IMR-90 (cell line): ENCODE results near the gene ZNF514.

ENCODE experiments used
- BHLHE40 ChIP-seq: fragments of 150-350 bp; IDR thresholded peaks from 2 replicates; pipeline ENCODE4 v1.6.1; 2016; ENCODE audit warnings: mild to moderate bottlenecking, low read depth, low read length
- CEBPB ChIP-seq: IDR thresholded peaks from 2 replicates; pipeline ENCODE4 v1.6.1; 2012; ENCODE audit warnings: low read depth, low read length, improper control_type of control experiment
- CHD1 ChIP-seq: IDR thresholded peaks from 2 replicates; pipeline ENCODE4 v1.6.1; 2012; ENCODE audit warnings: low read depth, low read length, improper control_type of control experiment
- CTCF ChIP-seq: conservative IDR thresholded peaks from 2 replicates; pipeline ENCODE4 v1.5.1; 2012; ENCODE audit warnings: mild to moderate bottlenecking, low read depth, low read length, improper control_type of control experiment
- MAFK ChIP-seq: IDR thresholded peaks from 2 replicates; pipeline ENCODE4 v1.6.1; 2012; ENCODE audit warnings: low read depth, low read length, improper control_type of control experiment
- MXI1 ChIP-seq: IDR thresholded peaks from 2 replicates; pipeline ENCODE4 v1.6.1; 2012; ENCODE audit warnings: low read depth, mild to moderate bottlenecking, low read length, moderate library complexity, borderline replicate concordance
- POLR2A ChIP-seq: IDR thresholded peaks from 2 replicates; pipeline ENCODE4 v1.6.1; 2012; ENCODE audit warnings: mild to moderate bottlenecking, low read depth, low read length
- USF2 ChIP-seq: fragments of 150-350 bp; IDR thresholded peaks from 2 replicates; pipeline ENCODE4 v1.6.1; 2017; ENCODE audit warnings: mild to moderate bottlenecking, antibody characterized with exemption, low read length, low read depth

- TF ChIP-seq MXI1 (no peak), CTCF (no peak), POLR2A (no peak), CHD1 (no peak), CEBPB (peak; percentile 47; the same call in 1 of the 2 replicates), BHLHE40 (no peak), USF2 (no peak), MAFK (no peak)
Measured at GRCh38 chr2:95166065-95166763, 6.6 kb upstream of the ZNF514 start.
